GM19193 (cell line): ENCODE measurements around the gene PTPRN2.

Source experiments
- POLR2A ChIP-seq: IDR thresholded peaks from 4 replicates; pipeline ENCODE4 v1.6.1; 2011; ENCODE audit not compliant: insufficient read depth, insufficient read length; ENCODE audit errors: extremely low read depth

The PTPRN2 gene

DNA sequence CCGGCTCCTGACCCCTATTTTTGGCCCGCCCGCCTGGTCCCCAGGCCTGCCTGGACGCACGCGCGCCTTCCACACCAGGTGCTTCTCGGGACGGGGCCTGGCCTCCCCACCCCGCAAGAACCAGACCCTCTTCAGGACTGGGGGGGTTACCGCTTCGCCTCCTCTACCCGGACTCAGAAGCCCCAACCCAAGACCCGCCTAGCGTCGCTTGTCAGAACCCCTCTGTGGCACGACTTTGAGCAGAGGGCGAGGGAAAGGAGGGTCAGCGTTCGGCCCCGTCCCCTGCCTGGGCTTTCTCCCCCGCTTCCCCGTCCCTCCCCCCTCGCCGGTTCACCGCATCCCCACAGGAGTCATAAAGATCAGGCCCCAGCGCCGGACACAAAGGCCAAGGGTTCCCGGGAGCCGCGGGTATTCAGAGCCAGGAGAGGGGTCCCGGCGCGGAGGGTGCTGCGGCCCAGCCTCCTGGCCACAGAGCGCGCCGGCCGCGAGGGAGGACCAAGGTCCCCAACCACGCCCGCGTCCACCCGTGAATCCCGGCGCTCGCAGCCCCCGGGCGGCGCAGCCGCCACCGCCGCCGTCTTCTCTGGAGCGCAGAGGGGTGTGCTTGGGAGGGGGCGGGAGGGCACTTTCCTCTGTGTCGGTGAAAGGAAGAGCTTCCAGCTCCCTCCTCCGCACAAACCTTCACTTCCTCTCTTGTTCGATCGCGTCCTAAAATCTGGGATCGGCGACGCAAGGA lies 898.9 kb downstream of the PTPRN2 start:
- no peak for TF ChIP-seq POLR2A

DNA sequence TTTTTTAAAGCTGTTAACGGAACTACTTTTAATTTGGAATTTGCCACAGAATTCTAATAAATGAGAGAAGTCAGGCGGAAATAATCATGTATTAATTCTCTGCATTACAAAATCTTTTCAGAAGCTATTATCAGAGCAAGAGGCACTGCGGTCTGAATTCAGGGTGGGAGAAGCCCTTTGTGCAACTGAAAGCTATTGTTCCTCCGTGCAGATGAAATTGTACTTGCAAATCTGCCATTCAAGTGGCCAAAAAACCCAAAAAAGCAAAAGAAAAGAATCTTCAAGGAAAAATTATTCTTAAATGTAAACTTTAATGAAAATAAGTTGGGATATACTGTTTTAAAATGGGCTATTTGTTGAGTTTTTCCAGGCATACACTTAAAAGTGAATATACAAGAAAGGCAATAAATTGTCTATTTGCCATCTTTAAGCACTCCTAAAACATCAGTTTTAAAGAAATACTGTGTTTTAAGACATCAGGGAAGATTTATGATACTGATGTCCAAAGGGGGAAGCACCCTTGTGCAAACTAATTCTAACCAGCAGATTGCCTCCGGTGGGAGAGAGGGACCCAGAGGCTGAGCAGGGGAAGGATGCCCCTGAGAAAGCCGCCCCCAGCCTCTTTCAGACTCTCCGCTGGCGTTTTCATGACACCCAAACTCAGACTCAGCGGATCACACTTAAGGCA lies 899.6 kb downstream of the PTPRN2 start:
- TF ChIP-seq POLR2A: no peak

DNA sequence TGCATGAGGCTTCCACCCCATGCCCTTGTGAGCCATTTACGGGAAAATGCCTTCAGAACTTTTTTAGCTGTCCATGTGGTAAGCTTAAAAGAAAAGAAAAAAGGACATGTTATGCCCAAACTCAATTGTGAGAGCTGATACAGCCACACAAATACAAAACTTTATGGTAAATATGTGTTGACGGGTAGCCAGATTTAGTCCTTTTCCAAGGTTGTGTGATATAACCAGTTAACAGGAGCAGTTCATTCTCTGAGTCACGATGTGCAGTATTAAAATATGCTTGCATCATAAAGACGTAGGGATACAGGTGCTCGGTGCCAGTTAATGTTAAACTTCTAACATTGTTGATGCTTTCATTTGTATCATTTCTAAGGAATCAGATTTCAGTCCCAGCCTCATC lies 900.5 kb downstream of the PTPRN2 start:
- no peak for TF ChIP-seq POLR2A

DNA sequence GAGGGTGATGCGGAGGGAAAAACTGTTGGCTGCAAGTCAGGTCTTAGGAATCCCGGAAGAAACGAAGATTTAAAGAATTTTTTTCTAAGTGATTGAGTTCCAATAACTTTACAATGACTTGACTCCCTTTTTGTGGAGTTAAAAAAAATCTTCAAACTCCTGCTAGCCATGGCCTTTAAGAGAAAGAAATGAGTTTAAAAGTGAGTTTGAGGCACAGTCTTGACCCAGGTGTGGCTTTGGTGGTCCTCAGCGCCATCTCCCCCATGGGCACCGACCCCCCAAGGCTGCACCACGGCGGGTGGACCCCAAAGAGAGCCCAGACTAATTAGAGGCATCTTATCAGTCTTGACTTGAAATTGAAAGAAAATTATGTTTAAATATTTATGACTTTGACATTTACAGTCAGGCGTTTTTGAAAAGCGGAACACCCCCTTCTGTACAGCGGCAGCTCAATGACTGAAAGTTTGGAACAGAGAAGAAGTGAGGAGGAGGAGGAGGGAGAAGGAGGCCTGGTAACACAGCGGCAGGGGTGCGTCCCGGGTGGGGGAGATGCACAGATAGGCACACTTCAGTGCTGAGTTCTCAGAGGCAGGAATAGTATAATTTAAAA lies 901.2 kb downstream of the PTPRN2 start:
- no peak for TF ChIP-seq POLR2A

DNA sequence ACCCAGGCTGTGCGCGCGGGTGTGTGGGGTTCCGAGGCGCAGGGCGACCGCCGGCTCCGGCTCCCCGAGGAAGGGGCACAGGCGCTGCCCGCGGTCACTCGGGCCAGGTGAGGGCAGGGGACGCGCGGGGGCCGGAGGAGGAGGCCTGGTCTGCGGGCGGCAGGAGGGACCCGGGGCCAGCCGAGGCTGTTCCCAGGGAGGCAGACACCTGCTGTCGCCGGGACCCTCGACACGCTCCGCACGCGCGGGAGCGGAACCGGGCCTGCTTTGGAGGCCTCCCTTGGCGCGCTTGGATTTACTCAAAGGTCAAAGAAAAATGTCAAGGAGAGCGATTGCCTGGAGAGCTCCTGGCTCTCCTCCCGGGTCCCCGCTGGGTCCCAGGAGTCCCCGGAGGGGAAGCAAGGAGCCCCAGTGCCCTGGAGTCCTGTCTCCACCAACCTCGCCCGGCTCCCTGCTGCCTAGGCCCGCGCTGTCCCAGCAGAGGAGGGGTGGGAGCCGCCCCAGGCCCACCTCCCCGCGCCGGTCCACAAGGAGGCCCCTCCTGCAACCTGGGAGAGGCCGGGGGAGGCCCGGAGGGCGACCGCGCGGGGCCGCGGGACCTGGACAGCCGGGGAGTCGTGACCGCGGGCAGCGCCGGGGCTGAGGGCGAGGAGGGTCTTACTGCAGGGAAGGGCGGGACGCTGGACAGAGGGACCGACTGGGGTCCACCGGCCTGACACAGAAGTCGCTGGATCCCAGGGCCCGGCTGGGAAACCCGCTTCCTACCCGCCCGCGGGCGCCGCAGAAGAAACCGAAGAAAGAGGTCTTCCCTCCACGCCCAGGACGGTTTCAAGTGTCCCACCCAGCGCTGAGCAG lies 902.0 kb downstream of the PTPRN2 start:
- no peak for TF ChIP-seq POLR2A

DNA sequence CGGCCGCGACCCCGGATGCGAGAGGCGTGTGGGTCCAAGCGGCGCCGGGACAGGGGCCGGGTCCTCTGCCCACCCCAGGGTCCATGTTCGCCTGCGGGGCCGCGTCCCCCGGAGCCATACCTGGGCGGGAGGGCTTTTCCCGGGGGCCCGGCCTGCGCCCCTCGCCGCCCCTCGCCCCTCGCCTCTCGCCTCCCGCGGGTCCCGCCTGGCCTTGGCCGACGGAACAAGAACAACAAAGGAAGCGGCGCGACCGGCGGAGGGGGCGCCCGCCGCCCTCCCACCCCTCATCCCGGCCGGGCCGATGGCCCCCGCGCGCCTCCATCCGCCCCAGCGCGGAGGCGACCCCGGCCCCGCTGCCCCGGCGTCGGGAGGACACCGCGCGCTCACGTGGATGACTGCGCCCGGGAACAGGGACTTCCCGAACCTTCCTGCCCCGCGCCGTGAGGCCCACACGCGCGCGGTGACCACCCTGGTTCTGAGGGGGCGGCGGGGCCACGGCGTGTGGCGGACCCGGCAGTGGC lies 902.7 kb downstream of the PTPRN2 start:
- TF ChIP-seq POLR2A: no peak

DNA sequence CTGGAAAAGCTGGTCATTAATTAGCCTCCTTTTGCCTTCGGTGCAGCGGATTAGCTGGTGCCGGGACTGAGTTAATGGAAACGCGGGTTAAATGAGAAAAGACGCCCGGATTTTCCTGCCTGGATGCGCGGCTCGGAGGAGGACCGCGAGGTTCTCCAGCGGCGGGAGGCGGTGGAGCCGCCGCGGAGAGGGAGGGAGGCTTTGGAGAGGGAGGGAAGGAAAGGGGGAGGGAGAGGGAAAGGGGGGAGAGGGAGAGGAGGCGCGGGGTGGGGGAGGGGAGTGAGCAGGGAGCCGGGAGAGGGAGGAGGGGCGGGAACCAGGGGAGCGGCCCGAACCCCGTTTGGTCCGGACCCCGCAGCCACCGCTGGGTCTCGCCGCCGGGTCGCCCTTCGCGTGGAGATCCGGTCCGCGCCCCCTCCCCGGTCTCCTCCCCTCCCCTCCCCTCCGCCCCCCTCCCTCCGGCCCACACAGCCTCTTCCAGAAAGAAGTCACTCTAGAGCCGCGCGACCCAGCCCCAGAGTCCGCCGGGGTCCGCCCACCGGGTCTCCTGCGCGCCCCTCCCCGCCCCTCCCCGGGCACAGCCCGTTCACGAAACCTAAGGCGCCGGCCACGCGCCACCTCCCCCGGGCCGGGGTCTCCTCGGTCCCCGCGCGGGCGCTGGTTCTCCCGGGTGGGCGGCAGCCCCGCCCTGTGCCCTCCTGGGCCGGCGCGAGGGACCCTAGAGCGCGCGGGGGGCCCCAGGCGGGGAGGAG lies 903.3 kb downstream of the PTPRN2 start:
- no peak for TF ChIP-seq POLR2A

DNA sequence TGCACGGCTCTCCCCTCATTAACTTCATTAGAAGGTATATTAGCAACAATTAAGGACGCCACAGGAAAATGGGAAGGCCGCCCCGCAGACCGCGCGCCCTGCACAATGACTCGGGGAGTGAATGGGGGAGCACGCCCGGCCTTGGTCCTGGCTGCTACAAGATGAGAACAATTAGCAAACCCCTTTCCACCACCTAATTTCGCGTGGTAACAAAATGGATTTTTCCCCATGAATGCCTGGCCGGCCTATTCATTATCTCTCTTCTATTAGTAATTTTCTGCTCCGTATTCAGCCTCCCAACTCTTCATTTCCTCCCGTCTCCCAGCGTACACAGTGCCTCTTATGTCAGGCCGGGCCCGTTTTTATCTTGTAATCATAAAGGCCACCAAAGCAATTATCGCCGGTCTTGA lies 903.9 kb downstream of the PTPRN2 start:
- TF ChIP-seq POLR2A: no peak

DNA sequence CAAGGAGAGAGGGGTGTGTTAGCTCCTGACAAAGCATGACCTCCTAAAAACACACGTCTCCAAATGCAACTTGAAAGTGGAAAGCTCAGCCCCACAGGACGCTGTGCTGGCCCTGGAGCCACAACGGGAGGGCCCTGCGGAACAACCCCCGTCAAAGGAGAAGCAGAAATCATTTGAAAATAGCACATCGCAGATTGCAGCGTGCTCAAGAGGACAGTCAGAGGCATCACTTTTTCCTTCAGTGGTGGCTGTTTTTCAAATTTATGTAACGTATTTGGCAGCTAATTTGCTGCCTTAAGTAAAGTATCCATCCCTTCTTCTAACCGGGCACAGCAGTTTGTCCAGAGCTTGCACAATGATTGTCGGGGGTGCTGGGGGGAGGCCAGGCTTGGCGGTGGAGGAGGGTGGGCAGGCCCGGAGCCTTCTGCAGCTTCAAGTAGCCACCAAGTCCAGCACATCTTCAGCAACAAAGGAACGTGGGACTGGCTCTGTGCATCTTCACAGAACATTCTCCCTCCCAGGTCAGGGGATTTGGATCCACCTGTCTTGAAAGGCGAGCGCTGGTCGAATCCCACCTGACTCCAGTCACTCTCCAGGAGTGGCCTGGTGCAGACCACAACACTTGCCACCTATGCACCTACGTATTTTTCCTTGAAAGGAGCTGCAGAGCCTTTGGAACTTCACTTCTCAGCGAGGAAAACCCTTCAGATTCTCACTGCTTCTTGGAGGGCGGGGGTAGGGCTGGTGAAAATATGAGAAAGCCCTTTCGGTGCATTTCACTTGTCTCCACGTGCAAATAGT lies 904.5 kb downstream of the PTPRN2 start:
- no peak for TF ChIP-seq POLR2A

DNA sequence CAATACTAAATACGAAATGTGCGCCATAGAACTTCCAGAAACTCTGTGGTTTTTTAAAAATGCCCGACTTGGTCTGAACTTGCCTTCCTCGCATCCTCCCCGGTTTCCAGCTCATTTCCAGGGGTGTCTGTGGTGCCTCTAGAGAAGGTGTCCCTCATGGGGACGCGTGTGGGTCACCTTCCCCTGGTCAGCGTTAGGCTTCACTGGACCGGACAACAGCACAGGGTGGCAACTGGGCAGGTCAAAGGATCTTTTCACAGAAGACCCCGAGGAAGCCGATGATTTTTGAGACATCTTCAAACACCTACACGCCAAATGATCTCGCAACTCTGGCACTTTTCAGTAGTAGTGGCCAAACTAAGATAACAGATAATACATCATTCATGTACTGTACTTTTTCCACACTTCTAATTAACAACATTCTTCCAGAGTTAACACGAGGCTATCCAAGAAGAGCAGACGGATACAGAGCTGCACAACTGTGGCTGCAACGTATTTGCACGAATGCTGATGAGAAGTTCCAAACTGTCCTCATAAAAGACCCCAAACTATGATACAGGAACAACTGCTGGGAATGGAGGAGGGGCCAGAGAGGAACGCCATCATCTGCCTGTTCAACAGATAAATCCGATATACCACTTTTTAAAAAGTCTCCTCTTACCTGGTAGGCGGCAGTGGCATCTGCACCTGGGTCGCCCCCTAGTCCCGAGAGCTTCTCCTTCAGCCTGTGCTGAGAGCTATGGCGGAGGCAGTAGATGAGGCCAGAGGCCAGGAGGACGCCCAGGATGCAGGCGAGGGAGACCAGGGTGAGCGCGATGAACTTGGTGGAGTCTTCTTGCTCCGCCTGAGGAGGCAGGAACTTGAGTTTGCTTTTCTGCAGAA lies 905.3 kb downstream of the PTPRN2 start:
- TF ChIP-seq POLR2A: no peak

DNA sequence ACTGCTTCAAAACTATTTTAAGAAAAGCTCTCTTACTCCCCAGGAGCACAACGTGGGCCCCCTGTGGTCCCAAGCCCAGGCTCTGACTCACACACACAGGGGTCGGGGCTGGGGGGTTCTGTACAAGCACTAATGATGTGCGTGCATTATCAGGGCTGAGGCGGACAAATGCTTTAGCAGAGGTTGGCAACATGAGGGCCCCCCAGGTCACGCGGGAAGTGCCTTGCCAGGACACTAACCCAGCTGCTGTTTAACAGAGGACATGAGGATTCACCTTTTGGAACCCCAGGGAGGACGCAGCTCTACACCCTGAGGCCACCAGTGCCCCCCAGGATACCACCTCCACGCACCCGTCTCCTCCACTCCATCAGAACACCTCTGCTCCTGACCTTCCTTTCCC lies 908.0 kb downstream of the PTPRN2 start:
- no peak for TF ChIP-seq POLR2A

DNA sequence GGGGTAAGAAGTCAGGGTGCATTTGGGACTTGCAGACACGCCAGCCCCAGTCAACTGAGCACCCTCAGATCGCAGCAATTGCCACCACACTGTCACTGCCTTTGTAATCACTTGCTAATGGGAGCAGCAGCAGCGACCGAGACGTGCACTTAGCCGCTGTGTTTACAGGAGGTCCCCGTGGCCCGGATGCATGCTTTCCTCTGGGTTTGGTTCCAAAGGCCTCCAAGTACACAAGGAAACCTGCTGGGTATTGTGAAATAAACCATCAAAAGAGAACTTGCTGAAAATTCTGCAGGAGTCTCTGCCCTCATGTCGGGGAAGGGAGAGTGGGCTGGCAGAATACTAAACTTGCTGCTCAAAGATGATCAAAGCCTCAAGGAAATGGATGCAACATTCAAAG lies 909.1 kb downstream of the PTPRN2 start:
- TF ChIP-seq POLR2A: no peak

DNA sequence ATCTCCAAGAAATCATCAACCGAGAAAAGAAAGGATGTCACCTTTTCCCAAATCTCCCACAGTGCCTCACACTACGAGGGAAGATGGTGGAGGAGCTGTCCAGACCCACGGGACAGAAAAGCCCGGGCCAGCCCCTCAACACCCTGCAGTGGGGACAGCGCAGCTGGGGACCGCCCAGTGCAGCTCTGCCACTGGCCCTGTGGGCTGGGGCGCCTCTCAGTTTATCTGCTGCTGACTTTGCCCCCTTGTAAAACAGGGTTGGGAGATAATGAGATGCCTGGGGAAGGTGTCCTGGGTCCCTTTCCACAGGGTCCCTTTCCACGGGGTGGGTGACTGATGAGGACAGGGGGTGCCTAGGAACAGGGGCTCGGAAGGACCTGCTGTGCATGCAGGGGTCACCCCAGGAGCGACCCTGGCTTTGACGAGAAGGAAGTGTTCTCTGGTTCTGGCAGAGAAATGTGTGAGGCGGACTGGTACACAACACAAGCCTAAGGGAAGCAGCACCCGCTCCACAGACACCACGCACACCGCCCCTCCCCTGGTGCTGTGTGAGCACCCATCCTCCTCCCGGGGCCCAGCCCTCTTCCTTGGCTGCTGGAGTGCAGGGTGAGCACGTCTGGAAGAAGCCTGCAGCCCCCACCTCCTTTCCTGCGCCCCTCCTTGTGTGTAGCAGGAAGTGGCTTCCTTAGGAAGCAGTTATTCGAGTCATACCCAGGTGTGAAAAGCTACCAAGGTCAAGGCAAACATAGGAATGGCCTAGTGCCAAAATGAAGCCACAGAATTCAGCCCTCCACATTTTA lies 911.0 kb downstream of the PTPRN2 start:
- no peak for TF ChIP-seq POLR2A
